ENCODE measurements around the gene EXT2. TPM values are rescaled to one million over a fixed set of nuclear protein-coding genes. Genes with fewer than 3 reads are reported as not detected.

Gene EXT2
- polyA plus RNA-seq, 1 donor from 2014 or later, result 77.5 TPM

DNA sequence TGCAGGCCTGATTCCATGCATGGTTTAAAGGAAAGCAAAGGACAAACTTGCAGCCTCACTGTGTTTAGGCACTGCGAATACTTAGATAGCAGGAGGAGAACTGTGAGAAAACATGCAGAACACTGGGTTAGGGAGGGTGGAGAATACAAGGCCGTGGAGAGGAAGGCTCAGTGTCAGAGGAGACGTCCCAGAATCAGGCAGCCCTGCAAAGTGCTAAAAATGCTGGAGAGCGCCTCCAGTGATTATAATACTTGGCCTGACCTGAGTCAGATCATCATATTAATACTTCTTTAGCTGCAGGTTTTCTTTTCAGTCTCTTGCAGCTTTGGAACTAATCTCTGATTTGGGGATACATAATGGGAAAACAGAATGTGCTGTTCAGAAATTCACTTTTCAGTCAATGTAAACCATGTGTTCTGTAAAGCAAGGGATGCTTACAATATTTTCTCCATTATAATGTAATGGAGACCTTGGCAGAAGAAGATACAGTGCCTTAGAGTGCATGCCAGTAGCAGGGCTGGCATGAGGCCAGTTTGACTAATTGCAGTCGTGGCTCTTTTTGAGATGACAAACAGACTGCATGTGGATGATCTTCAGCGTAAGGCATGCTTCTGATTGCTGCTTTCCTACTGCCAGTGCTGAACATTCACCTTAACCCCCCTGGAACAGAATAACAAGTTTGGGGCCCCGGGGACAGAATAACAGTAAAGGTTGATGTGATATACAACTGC, 16.8 kb downstream of the EXT2 start:
- Histone ChIP-seq H3K9ac (ENCODE audit: low read length) (no peak overlapping the region), H3K36me3 (ENCODE audit: insufficient read depth, low read length) (peaks cover 12% of the 10 kb centered on the region), H3K79me2 (replicated peaks; ENCODE audit: insufficient read depth, low read length) (no peaks in the 10 kb centered on the region), H4K20me1 (ENCODE audit: insufficient read depth) (no peaks in the 10 kb centered on the region), H2AFZ (ENCODE audit: low read depth, low read length) (no peak overlapping the region), H3K27ac (ENCODE audit: low read length) (no peak overlapping the region), H3K27me3 (ENCODE audit: insufficient read depth, low read depth, low read length) (no peaks in the 10 kb centered on the region), H3K4me2 (ENCODE audit: low read length) (no peak overlapping the region), H3K4me3 (ENCODE audit: low read length) (no peak overlapping the region), H3K9me2 (ENCODE audit: insufficient read depth, low read length) (no peaks in the 10 kb centered on the region), H3F3A (ENCODE audit: insufficient read depth, low read length, poor library complexity, severe bottlenecking) (no peaks in the 10 kb centered on the region), H3K9me3 (ENCODE audit: low read length) (no peaks in the 10 kb centered on the region)
- TF ChIP-seq SMC3 (conservative IDR thresholded peaks at IDR 0.05; ENCODE audit: poor library complexity) (no peak), MXI1 (conservative IDR thresholded peaks at IDR 0.05; ENCODE audit: poor library complexity, severe bottlenecking) (no peak)

DNA sequence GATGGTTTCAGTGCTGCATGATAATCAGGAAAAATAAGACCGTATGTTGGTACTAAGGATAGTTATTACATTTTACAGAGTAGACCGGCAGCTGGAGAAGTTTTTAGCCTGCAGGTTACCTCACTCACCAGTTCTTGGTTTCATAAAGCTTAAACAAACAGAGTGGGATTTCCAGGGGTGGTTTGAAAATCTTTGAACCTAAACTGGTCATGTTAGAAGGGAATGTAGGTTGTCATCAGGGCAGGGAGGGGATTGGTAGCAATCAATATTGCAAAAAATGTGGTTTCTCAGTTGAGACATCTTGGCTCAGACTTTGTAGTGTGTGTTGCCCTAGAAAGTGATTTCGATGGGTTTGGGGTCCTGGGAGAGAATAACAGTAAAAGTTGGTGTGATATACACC, 17.5 kb downstream of the EXT2 start:
- Histone ChIP-seq H3K9me3 (ENCODE audit: low read length) (no peaks in the 10 kb centered on the region), H3K27ac (ENCODE audit: low read length) (no peak overlapping the region), H4K20me1 (ENCODE audit: insufficient read depth) (no peaks in the 10 kb centered on the region), H3K27me3 (ENCODE audit: insufficient read depth, low read depth, low read length) (no peaks in the 10 kb centered on the region), H3K9me2 (ENCODE audit: insufficient read depth, low read length) (no peaks in the 10 kb centered on the region), H3K9ac (ENCODE audit: low read length) (no peak overlapping the region), H3K36me3 (ENCODE audit: insufficient read depth, low read length) (peaks cover 12% of the 10 kb centered on the region), H2AFZ (ENCODE audit: low read depth, low read length) (no peak overlapping the region), H3K4me3 (ENCODE audit: low read length) (no peak overlapping the region), H3K79me2 (replicated peaks; ENCODE audit: insufficient read depth, low read length) (no peaks in the 10 kb centered on the region), H3F3A (ENCODE audit: insufficient read depth, low read length, poor library complexity, severe bottlenecking) (no peaks in the 10 kb centered on the region), H3K4me2 (ENCODE audit: low read length) (no peak overlapping the region)
- TF ChIP-seq EZH2 (IDR thresholded peaks at IDR 0.05; ENCODE audit: borderline replicate concordance, insufficient read depth, low read length, poor library complexity, severe bottlenecking) (no peak), TAF1 (IDR thresholded peaks at IDR 0.05; ENCODE audit: low read depth) (no peak), SMC3 (conservative IDR thresholded peaks at IDR 0.05; ENCODE audit: poor library complexity) (no peak), RAD21 (conservative IDR thresholded peaks at IDR 0.05) (no peak), POLR2AphosphoS5 (IDR thresholded peaks at IDR 0.05) (no peak), EP300 (conservative IDR thresholded peaks at IDR 0.05; ENCODE audit: poor library complexity, severe bottlenecking) (no peak), MXI1 (conservative IDR thresholded peaks at IDR 0.05; ENCODE audit: poor library complexity, severe bottlenecking) (no peak)
- TF ChIP-seq, protein P1, sequence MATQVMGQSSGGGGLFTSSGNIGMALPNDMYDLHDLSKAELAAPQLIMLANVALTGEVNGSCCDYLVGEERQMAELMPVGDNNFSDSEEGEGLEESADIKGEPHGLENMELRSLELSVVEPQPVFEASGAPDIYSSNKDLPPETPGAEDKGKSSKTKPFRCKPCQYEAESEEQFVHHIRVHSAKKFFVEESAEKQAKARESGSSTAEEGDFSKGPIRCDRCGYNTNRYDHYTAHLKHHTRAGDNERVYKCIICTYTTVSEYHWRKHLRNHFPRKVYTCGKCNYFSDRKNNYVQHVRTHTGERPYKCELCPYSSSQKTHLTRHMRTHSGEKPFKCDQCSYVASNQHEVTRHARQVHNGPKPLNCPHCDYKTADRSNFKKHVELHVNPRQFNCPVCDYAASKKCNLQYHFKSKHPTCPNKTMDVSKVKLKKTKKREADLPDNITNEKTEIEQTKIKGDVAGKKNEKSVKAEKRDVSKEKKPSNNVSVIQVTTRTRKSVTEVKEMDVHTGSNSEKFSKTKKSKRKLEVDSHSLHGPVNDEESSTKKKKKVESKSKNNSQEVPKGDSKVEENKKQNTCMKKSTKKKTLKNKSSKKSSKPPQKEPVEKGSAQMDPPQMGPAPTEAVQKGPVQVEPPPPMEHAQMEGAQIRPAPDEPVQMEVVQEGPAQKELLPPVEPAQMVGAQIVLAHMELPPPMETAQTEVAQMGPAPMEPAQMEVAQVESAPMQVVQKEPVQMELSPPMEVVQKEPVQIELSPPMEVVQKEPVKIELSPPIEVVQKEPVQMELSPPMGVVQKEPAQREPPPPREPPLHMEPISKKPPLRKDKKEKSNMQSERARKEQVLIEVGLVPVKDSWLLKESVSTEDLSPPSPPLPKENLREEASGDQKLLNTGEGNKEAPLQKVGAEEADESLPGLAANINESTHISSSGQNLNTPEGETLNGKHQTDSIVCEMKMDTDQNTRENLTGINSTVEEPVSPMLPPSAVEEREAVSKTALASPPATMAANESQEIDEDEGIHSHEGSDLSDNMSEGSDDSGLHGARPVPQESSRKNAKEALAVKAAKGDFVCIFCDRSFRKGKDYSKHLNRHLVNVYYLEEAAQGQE (IDR thresholded peaks at IDR 0.05; ENCODE audit: borderline replicate concordance), result no peak
- TF ChIP-seq, protein P2, sequence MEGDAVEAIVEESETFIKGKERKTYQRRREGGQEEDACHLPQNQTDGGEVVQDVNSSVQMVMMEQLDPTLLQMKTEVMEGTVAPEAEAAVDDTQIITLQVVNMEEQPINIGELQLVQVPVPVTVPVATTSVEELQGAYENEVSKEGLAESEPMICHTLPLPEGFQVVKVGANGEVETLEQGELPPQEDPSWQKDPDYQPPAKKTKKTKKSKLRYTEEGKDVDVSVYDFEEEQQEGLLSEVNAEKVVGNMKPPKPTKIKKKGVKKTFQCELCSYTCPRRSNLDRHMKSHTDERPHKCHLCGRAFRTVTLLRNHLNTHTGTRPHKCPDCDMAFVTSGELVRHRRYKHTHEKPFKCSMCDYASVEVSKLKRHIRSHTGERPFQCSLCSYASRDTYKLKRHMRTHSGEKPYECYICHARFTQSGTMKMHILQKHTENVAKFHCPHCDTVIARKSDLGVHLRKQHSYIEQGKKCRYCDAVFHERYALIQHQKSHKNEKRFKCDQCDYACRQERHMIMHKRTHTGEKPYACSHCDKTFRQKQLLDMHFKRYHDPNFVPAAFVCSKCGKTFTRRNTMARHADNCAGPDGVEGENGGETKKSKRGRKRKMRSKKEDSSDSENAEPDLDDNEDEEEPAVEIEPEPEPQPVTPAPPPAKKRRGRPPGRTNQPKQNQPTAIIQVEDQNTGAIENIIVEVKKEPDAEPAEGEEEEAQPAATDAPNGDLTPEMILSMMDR (IDR thresholded peaks at IDR 0.05; ENCODE audit: poor library complexity, severe bottlenecking), result no peak

Data from neural cell (in vitro differentiated cells).